HG02938 (cell line): ENCODE measurements around the gene WASL.

Experiments used
- ATAC-seq: cut with Tn5 transposase; IDR thresholded peaks from one replicate; pipeline ENCODE4 v1.9.1; 2021; ENCODE audit warnings: mild to moderate bottlenecking, moderate library complexity; ENCODE audit not compliant: unreplicated experiment

Gene WASL

GRCh38 chr7:123662755-123663154, 86.0 kb downstream of the WASL start:
- ATAC-seq: no peak

GRCh38 chr7:123662293-123662692, 86.5 kb downstream of the WASL start:
- ATAC-seq: no peak

- ATAC-seq: no peak
Observed at GRCh38 chr7:123661765-123662164, 87.0 kb downstream of the WASL start.

- ATAC-seq: no peak
Observed at GRCh38 chr7:123660514-123661354, 88.1 kb downstream of the WASL start.

GRCh38 chr7:123658023-123658422, 90.8 kb downstream of the WASL start:
- ATAC-seq: no peak

- ATAC-seq: no peak
Observed at GRCh38 chr7:123657304-123657685, 91.5 kb downstream of the WASL start.

GRCh38 chr7:123656544-123657303, 92.1 kb downstream of the WASL start:
- no peak for ATAC-seq

- no peak for ATAC-seq
Observed at GRCh38 chr7:123655614-123656013, 93.2 kb downstream of the WASL start, which contains the start of gene LMOD2. TSS of gene LMOD2 (plus strand) at chr7:123655866. CDS start at chr7:123655964, 98 bp downstream.

- no peak for ATAC-seq
Observed at GRCh38 chr7:123653162-123653561, 95.6 kb downstream of the WASL start.

- ATAC-seq: no peak
Observed at GRCh38 chr7:123652406-123652805, 96.4 kb downstream of the WASL start.

- ATAC-seq: no peak
Observed at GRCh38 chr7:123650595-123650994, 98.2 kb downstream of the WASL start.

GRCh38 chr7:123649964-123650363, 98.8 kb downstream of the WASL start:
- no peak for ATAC-seq

GRCh38 chr7:123647106-123647730, 101.6 kb downstream of the WASL start:
- ATAC-seq: no peak

GRCh38 chr7:123645516-123645915, 103.3 kb downstream of the WASL start:
- ATAC-seq: no peak

GRCh38 chr7:123643495-123644441, 105.0 kb downstream of the WASL start:
- ATAC-seq: no peak

GRCh38 chr7:123641901-123642300, 106.9 kb downstream of the WASL start:
- no peak for ATAC-seq

- ATAC-seq: no peak
Observed at GRCh38 chr7:123640583-123640982, 108.2 kb downstream of the WASL start.

- ATAC-seq: no peak
Observed at GRCh38 chr7:123639631-123640030, 109.2 kb downstream of the WASL start.

- ATAC-seq: no peak
Observed at GRCh38 chr7:123637878-123638277, 110.9 kb downstream of the WASL start.

GRCh38 chr7:123637203-123637602, 111.6 kb downstream of the WASL start:
- ATAC-seq: no peak
